ENCODE data around the gene PAGE5. TPM values are rescaled to one million over a fixed set of nuclear protein-coding genes. Genes with fewer than 3 reads are reported as not detected.

The PAGE5 gene, protein sequence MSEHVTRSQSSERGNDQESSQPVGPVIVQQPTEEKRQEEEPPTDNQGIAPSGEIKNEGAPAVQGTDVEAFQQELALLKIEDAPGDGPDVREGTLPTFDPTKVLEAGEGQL
- total RNA-seq: not detected in 2 replicates

DNA sequence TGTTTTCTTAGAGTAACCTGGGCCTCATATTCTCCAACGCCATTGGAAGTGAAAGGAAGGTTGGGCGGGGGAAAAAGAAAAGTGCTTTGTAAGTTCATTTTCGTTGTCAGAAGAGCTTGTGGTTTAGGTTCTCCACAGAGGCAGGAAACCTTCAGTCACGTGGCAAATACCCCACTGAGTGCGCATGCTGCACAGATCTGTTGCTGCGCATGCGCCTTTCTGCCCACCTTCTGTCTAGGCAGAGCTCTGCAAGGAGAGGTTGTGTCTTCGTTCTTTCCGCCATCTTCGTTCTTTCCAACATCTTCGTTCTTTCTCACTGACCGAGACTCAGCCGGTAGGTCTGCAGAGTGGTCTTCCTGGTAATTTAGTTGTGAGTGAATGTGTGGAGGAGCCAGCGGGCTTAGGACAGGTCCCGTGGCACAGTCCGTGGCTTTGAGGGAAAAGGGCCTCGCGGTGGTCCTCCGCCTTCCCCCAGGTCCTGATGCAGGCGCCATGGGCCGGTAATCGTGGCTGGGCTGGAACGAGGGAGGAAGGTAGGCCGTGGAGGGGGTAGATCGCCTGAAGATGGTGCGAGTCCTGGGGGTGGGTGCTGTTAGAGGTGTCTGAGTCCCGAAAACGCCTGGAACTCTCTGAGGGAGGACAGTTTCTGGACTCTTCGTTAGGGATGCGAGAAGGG is at the start of gene PAGE5:
Gene PAGE5 (plus strand): TSS at position 228 of the 676 bp plus-strand sequence. CDS start 1,037 bp downstream, outside the sequence.

DNA sequence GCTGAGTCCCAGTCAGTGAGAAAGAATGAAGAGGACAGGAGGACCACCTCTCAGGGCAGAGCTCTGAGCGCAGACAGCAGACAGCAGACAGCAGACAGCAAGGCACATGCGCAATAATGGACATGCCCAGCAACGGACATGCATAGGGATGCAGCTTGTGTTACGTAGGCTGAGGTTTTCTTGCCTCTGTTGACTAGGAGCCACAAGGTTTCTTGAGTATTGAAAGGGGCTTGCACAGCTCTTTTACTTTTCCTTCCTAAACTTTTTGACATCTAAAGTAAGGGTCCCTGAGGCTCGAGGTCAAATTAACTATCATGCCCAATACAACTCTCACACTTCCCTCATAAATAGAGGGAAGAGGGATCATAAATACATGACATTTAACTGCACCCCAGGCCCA is 44.7 kb downstream of the PAGE5 start, which contains the start of gene PAGE3:
Gene PAGE3 (minus strand): TSS at position 101 of the 400 bp plus-strand sequence. CDS start 1,013 bp downstream, outside the sequence.

Other genes starting within 250 kb of the PAGE5 start
- under 0.01 TPM in 1 of 2 replicates, not detected in the other for gene PFKFB1, start 226.2 kb upstream of the PAGE5 start, total RNA-seq
- 15.3 and 20.2 TPM in 2 replicates for gene APEX2, start 220.0 kb upstream of the PAGE5 start, total RNA-seq
- not detected in 2 replicates for gene ALAS2, start 189.4 kb upstream of the PAGE5 start, total RNA-seq
- gene PAGE2B, start 145.3 kb upstream of the PAGE5 start, total RNA-seq: not detected in 2 replicates
- gene PAGE2, start 131.3 kb upstream of the PAGE5 start, total RNA-seq: not detected in 2 replicates
- gene PAGE3, start 44.6 kb downstream of the PAGE5 start, total RNA-seq: not detected in 2 replicates
- 37.1 and 61.3 TPM in 2 replicates for gene MAGEH1, start 231.8 kb downstream of the PAGE5 start, total RNA-seq

All from epithelial cell of alveolus of lung (primary cell).